GM12874 (cell line): ENCODE data around the gene SFXN5.

Source experiments
- TF ChIP-seq, protein P1 (sequence below): IDR thresholded peaks from 2 replicates; pipeline ENCODE4 v1.5.1; 2011; ENCODE audit warnings: low read depth, mild to moderate bottlenecking, control low read depth, low read length, moderate library complexity; ENCODE audit not compliant: insufficient read depth

The SFXN5 gene

DNA sequence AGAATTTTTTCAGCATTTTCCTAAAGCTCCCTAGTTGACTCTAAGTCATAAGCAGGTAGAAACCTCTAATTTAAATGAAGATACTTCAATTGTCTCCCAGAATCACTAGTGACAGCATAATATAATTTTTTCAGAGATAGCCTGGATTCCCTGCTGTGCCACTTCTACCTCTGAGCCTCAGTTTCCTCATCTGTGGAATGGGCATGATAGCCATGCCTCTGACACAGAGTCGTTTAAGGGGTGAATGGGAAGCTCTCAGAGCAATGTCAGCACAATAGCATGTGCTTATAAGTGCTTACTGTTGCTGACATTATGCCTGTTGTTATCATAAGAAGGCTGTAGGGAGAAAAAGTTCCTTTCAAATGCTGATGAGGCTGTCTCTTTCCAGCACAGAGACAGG lies 48.0 kb downstream of the SFXN5 start:
- TF ChIP-seq, protein P1, sequence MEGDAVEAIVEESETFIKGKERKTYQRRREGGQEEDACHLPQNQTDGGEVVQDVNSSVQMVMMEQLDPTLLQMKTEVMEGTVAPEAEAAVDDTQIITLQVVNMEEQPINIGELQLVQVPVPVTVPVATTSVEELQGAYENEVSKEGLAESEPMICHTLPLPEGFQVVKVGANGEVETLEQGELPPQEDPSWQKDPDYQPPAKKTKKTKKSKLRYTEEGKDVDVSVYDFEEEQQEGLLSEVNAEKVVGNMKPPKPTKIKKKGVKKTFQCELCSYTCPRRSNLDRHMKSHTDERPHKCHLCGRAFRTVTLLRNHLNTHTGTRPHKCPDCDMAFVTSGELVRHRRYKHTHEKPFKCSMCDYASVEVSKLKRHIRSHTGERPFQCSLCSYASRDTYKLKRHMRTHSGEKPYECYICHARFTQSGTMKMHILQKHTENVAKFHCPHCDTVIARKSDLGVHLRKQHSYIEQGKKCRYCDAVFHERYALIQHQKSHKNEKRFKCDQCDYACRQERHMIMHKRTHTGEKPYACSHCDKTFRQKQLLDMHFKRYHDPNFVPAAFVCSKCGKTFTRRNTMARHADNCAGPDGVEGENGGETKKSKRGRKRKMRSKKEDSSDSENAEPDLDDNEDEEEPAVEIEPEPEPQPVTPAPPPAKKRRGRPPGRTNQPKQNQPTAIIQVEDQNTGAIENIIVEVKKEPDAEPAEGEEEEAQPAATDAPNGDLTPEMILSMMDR, result no peak

DNA sequence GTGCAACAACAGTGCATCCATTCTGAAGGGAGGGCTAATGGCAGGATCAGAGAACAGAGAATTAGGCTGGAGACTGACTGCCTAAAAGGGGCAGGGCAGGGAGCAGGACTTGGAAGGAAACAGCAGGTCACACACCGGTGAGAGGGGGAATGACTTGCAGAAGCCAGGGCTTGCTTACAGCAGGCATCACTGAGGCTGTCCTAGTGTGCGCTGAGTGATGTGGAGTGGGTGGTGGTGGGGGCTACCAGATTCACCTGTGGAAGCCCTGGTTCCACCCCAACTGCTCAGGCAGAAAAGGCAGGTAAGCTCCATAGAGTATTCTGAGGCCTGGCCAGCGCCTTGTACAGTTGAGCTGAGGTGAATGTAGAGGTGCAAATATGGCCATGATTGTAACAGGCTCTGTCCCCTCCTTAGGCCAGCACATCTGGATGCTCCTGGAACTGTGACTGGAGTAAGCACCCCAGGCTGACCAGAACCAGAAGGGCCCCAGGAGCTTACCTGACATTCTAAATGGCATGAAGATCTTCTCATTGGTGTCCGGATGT lies 49.4 kb downstream of the SFXN5 start:
- TF ChIP-seq, protein P1, result no peak

DNA sequence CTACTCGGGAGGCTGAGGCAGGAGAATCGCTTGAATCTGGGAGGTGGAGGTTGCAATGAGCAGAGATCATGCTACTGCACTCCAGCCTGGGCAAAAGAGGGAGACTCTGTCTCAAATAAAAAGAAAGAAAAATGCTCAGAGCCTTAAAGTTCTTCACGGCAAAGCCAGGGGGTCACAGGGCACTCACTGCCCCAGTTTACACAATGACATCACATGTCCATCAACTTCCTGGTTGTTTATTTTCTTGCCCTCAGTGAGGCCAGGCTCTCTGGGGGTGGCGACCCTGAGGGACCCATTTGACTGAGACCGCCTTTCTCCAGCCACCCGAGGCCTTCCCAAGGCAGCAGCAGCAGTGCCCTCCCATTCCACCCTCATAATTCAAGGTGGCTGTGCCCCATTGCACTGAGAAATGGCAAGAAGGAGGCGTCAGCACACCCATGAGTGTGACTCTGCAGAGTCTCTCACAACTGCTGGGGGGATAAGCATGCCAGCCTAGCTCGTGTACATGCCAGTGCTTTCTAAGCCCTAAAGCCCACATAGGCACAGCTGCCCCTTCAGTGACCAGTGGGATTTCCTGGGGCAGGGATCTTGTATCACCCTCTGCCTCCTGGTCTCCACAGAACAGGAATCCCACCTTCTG lies 50.0 kb downstream of the SFXN5 start:
- TF ChIP-seq, protein P1, result no peak

DNA sequence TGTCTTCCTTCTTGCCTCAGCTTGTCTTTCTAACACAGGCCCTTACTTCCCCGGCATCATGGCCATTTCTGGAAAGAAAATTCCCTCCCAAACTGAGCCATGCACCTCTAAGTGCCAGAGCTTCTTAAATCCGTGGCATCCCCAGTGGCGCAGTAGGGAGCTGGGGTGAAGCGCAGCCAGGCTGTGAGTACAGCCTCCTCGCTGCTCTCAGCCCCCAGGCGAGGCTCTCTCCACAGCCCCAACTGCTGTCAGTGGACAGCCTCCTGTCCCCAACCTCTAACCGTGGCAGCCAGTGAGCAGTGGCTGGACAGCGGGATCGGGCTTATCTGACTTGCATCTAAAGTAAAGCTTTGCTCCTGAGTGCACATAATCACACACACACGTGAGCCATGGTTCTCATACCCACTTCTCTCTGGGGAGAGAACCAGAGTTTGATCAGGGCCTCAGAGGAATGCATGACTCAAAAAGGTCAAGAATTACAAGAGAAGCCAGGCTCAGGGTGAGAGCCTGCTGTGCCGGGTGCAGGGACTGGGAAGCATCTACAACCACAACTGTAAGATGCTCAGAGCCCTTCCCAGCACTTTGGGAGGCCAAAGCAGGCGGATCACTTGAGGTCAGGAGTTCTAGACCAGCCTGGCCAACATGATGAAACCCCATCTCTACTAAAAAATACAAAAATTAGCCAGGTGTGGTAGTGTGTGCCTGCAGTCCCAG lies 50.7 kb downstream of the SFXN5 start:
- TF ChIP-seq, protein P1, result no peak

DNA sequence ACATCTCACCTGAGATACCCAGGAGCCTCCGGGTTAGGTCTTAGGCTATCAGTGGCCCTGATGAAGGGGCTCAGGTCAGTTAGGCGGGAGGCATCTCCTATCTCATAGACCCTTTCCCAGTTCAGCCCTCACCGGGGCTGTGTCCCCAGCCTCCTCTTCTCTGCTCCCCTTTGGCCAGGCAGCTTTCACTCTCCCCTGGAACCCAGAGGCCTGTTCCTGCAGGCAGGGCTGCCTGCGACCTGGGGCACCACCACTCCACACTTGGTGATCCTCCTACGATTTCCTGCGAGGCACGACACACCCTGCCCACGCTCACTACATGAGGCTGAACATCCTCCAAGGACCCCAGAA lies 51.2 kb downstream of the SFXN5 start:
- TF ChIP-seq, protein P1, result no peak

DNA sequence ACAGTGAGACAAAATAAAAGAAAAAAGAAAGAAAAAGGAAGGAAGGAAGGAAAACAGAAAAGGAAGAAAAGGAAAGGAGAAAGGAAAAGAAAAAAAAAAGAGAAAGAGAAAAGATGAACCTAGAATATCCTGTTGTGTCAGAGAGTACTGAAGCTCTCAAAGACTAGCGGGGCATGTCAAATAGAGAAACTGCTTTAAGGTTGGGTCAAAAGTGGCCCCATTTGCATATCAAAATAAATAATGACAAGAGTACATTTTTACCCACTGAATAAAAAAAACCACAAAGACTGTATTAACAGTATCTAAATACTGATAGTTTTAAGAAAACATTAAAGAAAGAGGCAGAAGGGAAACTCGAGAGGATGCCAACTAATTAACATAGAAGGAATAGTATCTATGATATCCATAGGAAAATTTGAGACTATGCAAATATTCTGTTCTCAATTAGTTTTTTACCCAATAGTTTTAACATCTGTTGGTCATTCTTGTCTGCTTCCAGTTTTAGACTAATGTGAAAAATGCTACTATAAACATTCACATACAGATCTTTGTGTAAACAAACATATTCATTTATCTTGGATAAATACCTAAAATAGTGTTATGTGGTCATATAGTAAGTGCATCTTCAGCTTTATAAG lies 53.2 kb downstream of the SFXN5 start:
- TF ChIP-seq, protein P1, result no peak

DNA sequence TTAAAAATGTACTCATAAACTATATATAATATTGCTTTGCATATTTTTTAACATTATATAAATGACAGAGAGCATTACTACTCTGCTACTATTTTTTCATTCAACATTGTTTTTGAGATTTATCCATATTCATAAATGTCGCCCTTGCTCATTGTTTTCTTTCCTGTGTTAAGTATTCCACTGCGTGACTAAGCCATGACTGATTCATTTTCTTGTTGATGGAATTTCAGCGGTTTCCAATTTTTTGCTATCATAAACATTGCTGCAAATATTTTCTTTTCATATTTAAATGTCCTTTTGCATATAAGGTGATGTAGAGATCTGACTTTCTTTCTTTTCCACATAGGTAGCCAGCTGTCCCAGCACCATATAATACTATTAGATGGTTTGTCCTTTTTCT lies 57.6 kb downstream of the SFXN5 start:
- TF ChIP-seq, protein P1, result no peak
